Left renal pelvis (tissue), 4 donors: ENCODE data around the gene PITRM1. TPM values are rescaled to one million over a fixed set of nuclear protein-coding genes. Genes with fewer than 3 reads are reported as not detected.

Source experiments
- DNase-seq, 4 donors: peaks; one replicate each; pipeline ENCODE4 v3.0.0-alpha.2; 2013; ENCODE audit warnings: low read depth in 4 of 4, low spot score in 3 of 4
- polyA plus RNA-seq, 4 donors: library from polyadenylated mRNA; unstranded; fragments of 120-200 nt; gene quantifications; one replicate each; pipeline ENCODE4 v1.2.1, GENCODE V29; 2013; ENCODE audit not compliant: insufficient read length in 4 of 4

Gene PITRM1
- polyA plus RNA-seq, 4 donors: 58.0 to 67.3 (median 61.9) TPM

DNA sequence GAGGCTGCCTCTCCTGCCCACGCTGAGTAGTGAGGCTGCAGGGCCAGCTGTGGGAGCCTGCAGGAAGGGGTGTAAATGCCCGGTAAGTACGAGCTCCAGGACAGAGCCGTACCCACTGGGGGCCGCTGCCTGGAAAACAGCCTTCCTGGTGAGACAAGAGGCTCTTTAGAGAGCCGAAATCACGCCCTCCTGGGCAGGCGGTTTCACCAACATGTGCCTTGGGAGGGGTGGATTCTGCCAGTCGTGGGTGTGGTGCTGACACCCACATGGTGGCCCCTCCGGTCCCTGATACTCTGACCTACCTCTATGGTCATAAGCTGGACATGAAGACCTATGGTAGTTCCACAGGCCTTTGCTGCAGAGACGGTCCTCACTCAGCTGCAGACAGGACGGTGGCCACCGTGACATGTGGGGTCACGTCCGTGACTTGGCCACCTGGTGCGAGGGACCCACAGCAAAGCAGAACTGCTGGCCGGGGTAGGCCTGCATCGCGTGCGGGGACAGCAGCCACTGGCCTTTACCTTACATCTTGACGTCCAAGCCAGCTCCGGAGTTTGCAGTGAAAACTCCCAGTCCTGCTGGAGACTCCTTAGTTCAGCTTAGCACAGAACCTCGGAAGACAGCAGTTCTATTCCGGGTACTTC lies 46.9 kb downstream of the PITRM1 start:
- DNase-seq: no peak

DNA sequence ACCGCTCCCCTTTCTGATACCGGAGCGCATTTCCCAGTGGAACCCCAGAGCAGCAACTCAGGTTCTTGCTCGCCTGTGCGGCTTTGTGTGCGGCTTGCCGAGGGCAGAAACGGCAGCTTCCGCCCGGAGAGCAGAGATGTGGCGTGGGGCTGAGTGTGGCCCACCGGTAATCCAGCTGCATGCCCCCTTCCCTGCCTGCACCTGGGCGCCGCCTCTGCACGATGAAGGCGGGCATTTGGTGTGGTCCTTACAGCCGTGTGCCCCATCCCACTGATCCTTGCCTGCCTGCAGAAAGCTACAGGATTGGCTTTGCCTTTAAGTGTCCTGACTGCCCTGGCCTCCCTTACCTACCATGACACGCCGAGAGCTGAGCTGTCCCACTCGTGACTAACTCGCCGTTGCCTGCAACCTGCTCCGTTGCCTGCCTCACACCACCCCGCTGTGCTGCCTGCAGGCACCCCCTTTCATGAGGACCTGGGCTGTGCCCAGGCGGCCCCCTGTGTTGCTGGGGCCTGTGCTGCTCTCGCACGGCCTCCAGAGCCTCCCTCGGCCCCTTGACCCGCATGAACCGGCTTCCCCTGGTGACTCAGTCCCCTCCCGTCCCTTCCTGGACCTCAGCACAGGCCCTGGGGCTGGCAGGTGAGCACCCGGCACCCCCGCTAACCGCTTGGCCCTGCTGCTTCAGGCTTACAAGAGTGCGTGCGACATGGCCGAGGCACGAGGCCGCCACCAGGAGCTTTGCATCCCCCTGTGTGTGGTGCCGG lies 48.0 kb downstream of the PITRM1 start:
- DNase-seq: no peak

DNA sequence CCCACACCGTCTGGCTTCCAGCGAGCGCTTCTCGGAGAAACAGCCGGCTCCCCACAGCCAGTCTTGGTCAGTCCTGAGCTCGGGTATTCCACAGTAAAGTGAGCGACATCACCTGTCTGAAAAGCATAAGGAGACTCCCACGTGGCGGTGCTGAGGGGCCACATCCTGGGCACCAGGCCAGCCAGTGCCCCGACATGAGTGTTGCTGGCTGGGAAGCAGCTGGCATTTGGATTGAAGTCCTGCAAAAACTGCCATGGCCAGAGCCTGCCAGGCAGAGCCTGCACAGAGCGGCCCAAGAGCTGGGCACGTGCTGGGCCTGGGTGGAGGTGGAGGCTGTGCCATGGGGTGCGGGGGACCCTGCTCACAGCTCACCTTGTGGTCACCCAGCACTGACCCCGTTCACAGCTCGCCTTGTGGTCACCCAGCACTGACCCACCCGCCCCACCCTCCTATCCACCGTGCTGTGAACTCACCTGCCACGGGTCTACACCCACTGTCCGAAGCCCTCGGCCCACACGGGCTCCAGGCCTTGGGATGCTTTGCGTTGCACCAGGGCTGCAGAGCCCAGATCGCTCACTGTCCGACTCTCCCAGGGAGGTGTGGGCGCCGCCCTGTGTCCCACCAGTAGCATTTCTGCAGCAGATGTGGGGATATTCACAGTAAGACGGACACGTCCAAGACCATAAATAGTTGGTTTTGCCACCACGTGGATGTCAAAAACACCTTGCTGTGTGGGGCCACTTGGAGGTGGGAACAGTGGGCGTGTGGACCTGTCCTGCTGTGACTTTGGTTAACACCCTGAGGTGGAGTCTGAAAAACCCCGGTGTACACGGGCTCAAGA lies 48.8 kb downstream of the PITRM1 start:
- DNase-seq: no peak

DNA sequence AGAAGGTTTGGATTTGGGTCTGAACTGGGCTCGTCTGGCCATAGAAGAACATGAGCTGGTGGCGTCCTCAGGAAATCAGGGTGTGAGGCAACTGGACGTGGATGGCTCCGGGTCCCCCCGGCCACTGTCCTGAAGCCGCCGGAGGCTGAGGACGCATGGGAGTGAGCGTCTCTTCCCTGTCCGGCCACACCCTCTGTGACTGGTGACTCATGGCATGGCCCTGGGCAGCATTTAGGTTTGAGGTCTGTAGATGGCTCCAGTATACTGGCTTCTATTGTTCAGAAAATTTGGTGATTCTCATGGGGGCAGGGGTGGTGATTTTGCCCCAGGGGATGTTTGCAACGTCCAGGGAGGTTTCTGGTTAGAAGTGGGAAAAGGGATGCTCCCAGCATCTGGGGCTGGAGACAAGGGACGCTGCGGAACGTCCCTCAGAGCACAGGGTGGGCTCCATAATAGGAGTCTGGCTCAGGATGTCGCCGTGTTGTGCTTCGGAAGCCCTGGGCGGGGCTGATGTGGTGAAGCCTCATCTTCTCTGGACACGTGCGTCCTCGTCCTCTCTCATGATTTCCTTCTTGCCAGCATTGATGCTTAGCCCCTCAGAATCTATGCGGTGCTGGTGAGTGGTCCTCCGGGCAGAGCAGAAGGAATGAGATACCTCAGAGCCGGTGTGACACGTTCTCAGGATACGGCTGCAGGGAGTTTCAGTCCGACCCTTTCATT lies 49.9 kb downstream of the PITRM1 start:
- DNase-seq: no peak

DNA sequence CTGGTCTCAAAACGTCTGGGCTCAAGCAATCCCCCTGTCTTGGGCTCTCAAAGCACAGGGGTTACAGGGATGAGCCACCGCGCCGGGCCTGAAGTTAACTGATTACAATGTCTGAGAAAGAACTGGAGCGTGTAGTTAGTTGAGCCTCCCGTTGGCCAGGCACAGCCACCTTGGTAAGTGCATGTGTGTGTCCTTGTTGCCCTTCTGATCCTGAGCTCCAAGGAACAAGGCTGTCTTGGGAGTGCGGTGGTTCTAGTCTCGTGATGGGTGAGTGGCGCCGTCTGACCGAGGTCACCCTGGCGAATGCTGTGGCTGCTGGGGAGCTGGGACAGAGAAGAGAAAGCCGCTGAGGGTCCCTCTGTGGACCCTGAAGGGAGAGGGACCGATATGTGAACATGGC lies 50.5 kb downstream of the PITRM1 start:
- no peak for DNase-seq

DNA sequence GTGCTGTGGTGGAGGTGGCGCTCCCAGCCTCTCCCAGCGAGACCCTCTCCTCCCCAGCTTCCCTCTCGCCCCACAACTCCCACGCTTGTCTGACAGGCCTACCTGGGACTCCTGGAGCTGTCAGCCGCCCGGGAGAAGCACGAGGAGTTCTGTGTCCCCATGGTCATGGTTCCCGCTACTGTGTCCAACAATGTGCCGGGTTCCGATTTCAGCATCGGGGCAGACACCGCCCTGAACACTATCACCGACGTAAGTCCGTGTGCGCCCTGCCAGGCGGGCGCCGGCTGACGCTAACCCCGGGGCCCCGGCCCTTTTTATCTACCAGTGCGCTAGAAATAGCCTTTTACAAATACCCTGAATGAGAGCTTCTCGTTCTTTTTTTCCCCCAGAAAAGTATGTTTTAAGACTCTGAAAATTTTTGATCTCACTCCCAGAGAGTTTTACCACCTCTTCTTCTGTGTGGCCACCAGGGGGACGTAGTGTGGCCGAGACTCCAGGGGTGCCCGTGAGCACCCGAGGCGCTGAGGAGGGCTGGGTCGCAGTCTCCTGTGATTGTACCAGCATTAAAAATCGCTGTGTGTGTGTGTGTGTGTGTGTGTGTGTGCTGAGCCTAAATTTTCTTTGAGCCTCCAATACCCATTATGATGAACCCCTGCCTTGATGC lies 52.7 kb downstream of the PITRM1 start:
- no peak for DNase-seq

DNA sequence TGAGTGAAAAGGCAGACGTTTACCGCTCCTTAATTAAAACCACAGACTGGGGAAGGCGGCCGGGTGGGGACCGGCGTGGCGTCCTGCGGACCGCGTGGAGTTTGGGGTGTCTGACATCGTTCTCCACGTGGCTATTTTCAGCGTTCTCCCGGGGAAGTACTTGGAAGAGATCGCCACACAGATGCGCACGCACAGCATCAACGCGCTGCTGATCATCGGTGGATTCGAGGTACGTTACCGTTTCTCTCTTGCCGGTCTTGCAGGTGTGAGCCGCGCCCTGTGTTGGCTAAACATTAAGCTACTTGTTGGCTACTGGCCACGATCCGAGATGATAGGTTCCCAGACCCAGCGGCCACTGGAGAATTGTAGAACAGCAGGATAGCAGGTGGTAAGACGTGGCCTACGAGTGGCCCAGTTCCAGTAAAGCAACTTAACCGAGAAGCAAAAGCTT lies 53.9 kb downstream of the PITRM1 start:
- DNase-seq: no peak

DNA sequence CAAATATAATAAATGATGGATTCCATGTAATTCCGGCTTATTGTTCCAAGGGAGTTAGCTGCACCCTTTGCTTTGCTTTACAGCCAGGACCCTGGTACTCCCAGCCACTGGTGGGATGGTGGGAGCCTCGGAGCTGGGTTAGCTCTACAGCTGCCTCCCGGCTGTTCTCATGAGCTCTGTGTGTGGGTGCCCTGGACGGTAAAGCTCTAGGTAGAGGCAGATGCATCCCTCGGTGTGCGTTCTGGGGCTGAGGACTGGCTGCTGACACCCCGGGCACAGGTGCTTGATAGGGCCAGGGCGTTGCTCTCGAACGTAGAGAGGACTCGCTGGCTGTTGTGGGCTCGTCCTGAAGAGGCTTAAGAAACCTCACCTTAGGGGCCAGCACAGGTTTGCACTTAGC lies 55.1 kb downstream of the PITRM1 start:
- DNase-seq: no peak

DNA sequence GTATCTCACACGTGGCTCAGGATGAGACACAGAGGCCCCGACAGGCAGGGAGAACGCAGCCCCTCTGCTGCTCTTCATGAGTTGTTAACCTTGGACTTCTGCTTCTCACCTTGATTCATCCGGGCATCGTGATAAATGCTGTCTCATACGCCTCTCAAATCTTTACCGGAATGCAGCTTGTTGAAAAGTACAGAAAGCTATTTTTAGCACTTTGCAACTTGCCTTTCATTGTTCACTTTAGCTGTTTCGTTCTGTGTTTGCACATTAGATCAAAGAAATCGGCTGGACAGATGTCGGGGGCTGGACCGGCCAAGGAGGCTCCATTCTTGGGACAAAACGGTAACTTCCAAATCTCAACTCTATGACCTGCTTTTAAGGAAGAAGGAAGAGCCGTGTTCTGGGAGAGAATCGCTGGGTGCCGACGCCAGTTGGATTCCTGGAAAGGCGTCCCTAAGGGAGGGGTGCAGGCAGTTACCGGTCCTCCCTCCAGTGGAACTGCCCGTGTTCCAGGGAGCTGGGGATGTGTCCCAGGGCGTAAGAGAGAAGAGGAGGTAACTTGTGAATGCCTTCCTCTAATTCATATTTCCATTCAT lies 56.0 kb downstream of the PITRM1 start:
- no peak for DNase-seq

DNA sequence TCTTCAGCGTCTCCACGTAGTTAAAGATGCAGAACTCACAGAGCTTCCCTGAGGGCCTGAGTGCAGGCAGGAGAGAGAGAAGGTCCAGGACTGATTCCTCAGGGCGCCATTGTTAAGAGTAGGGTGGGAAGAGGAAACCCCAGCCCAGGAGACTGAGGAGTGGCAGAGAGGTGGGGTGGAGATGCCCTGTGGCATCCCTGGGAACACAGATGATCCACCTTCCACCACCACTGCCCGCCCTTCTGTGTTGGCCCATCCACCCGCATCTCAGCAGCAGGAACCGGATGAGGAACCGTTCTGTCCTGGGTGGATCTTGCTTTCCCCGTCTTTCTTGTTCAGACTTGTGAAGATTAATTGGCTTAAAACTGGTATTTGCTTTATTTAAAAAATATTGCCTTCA lies 56.9 kb downstream of the PITRM1 start:
- no peak for DNase-seq

DNA sequence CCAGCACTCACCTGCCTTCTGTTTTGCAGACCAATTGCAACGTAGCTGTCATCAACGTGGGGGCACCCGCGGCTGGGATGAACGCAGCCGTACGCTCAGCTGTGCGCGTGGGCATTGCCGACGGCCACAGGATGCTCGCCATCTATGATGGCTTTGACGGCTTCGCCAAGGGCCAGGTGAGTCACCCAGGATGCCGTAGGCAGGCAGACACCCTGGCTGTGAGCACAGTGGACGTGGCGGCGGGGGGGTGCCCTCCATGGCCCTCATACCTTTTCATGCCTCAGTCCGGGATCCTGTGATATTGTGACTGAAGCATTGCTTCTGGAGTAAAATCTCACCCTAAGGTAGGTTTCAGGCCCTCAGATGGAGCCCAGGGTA lies 59.2 kb downstream of the PITRM1 start:
- no peak for DNase-seq

DNA sequence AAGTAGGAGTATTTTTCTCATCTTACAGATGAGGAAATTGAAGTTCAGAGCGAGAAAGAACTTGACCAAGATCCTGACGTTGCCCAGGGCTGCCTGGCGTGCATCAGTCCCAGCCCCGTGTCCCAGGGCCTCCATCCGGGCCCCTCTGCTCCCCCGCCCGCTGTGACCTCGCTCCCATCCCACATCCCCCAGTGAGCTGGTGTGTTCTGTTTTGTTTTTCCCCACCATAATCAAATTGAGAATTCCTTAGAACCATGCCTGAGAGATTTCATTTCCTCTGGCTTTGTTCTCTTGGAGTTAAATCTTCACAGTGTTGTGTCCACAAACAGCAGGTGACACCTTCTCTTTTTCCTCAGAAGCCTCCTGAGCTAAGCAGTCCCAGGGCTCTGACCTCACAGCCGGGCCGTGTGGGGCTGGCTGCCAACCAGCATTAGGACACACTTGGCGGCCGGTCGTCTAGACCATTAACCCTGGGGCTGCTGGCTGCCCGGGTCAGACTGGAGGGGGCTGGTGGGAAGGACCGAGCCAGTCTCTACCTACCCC lies 60.9 kb downstream of the PITRM1 start:
- DNase-seq: peak in 2 of 4 donors; percentile 36 to 65

DNA sequence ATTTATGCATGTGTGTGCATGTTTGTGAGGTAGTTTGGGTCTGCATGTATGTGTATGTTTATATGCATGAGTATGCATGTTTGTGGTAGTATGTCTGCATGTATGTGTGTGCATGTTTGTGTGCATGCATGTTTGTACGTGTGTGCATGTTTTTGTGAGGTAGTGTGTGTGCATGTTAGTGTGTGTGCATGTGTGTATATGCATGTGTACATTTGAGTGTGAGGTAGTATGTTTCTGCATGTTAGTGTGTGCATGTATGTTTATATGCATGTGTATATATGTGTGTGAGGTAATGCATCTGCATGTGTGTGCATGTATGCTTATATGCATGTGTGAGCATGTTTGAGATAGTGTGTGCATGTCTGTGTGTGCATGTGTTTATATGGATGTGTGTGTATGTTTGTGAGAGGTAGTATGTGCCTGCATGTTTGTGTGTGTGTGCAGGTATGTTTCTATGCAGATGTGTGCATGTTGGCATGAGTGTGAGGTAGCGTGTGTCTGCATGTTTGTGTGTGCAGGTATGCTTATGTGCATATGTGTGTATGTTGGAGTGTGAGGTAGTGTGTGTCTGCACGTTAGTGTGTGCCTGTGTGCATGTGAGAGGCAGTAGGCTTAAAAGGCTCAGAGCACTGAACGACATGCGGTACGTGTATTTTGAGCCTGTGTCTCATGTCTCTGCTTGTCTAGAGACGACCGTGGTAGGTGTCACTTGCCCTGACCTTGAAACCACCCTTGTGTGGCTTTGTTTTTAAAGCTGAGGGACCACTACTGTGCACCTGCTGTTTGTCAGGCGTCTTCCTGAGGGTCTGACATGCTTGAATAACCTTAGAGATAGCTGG lies 61.6 kb downstream of the PITRM1 start:
- no peak for DNase-seq

DNA sequence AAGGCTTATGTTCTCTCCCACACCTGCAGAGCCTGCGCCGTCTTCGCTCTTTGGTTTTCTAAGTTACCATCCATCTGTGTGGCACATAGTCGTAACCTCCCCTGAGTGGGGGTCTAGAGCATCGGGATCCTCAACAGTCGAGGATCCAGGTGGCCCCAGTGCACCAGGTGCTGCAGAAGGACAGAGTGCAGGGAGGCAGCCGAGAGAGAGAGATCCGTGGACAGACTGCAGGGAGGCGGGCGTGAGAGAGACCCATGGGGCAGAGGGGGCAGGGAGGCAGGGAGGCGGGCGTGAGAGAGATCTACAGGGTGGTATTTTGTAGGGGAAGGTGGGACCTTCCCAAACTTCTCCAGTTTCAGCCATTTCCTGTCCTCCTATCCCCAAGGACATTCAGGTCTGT lies 62.9 kb downstream of the PITRM1 start:
- no peak for DNase-seq

DNA sequence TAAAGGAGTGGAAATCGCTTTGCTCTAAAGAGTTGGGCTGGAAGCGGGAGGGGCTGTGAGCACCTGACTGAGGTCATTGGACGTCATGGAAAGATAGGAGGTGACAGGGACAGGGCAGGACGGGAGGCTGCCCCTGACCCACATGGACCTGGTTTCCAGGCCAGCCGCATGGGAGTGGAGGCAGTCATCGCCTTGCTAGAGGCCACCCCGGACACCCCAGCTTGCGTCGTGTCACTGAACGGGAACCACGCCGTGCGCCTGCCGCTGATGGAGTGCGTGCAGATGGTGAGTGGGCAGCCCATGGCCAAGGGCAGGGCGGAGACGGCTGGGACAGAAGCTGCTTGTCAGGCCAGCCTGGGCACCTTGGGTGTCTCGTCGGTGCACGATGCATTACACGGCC lies 63.4 kb downstream of the PITRM1 start:
- DNase-seq: no peak

DNA sequence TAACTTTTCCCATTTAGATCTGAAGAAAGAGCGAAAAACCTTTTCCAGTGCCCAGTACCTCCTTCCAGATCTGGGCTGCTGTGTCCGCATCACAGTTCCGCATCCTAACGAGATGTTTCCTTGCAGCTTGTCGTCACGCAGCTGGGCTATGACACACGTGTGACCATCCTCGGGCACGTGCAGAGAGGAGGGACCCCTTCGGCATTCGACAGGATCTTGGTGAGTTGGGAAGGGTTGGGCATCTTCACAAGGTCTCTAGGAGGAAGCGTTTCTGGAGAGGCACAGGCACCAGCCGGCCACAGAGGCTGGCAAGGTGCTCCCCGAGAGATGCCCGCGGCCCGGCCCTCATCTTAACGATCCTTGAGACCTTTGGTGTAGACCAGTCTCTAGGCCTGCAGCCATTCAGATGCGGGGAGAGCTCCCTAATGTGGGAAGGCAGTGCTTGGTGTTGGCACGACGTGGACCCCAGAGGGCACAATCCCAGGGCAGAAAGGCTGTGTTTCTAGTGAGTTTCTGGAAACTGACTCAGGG lies 63.9 kb downstream of the PITRM1 start:
- DNase-seq: no peak

DNA sequence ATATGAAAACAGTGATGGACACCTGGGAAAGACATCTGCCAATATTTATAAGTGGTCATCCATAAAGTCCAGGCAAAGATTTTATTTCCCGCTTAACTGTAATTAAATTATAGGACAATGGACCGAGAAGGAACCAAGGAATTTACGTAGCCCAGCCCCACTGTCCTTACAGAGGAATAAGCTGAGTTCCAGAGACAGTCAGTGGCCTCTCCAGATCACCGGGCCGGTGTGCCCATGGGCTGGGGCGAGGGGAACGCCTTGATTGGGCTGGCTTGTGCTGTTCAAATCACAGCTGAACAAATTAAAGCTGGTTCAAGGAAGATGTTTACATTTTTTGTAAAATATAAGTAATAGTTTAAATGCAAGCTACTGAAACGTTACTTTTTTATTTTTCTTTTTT lies 64.5 kb downstream of the PITRM1 start:
- DNase-seq: no peak

DNA sequence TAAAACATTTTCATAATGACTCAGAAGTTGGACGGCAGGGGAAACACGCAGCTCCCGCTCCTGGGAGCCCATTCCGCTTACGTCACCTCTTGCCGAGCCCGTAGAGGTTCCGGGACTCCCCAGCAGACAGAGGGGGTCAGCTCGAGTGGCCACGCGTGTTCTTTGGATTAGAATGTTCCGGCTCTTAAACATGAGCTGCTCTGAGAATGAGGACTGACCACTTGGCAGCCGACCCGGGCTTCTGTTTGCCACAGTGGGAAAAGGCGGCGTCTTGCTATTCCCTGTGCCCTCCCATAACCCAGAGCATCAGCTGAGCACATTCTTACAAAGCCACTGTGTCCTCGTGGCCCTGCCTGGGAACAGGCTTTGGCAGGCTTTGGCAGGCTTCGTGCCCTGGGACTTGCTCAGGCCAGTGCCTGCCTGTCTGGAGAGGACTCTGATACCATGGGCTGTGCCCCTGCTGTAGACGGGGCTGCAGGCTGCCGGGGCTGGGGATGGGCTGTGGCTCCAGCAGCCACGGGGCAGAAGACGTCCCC lies 65.1 kb downstream of the PITRM1 start:
- DNase-seq: no peak
